C1 segment of cervical spinal cord (tissue), 14 donors: ENCODE measurements around the gene ISL1.
A peak's percentile ranks its signal among the peaks of the same experiment; 100 is the strongest.

Source experiments
- DNase-seq, 14 donors: peaks; one replicate each; lab custom pipeline; 2025; lab: John Stamatoyannopoulos, UW

Gene ISL1

DNA sequence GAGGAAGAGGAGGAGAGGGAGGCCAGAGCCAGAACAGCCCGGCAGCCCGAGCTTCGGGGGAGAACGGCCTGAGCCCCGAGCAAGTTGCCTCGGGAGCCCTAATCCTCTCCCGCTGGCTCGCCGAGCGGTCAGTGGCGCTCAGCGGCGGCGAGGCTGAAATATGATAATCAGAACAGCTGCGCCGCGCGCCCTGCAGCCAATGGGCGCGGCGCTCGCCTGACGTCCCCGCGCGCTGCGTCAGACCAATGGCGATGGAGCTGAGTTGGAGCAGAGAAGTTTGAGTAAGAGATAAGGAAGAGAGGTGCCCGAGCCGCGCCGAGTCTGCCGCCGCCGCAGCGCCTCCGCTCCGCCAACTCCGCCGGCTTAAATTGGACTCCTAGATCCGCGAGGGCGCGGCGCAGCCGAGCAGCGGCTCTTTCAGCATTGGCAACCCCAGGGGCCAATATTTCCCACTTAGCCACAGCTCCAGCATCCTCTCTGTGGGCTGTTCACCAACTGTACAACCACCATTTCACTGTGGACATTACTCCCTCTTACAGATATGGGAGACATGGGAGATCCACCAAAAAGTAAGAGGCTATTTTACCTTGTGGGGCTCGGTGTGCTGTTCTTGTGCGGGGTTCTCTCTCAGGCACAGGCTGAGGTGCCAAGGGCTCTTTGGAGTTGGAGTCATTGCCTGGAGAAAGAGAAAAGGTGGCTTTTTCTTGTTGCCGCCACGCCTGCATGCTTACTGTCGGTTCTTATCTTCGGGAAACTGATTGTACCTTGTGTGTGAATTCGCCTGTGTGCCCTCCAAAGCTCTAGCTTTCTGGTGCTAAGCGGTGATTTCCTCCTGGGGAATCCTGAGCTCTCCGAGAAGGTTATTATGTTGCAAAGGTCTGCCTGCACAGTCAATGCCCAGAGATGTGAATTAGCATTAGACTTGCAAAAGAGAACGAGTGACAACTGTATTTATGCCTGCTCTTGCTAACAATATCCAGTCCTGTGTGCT lies at the start of gene ISL1:
Gene ISL1 (plus strand): TSS at position 318 of the 991 bp plus-strand sequence. CDS start 224 bp downstream, at position 542.
- peak in 5 of 14 donors; percentile 7 to 50 (median 25) for DNase-seq

DNA sequence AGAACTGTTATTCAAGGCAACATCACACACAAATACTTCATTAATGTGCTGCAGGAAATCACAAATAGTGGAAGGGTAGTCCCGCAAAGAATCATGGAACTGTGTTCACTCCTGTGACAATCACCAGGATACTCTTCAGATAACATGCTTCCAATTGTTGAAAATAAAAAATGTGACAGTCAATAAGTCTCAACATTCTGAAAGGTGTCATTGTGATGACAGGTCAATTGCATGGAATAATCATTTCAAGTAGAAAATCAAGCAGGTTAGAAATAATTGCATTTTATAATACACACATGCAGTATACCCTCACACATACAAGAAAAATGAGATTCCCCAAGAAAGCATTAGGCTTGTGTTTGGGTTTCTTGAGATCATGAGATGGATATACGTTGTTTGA lies 46.4 kb upstream of the ISL1 start:
- no peak for DNase-seq

DNA sequence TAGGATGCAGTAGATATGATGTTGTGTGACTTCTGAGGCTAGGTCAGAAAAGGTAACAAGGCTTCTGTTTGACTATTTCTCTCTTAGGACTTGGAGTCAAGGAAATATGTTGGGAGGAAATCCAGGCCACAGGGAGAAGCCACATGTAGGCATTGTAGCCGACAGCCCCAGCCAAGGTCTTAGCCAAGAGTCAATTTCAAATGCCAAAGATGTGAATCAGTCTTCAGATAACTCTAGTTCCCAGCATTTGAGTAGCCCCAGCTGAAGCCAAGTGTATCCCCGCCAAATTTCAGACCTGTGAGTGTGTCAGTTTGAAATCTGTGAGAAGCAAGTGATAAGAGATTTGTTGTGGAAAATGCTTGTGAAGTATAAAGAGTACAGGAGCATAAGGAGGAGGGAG lies 38.1 kb upstream of the ISL1 start:
- no peak for DNase-seq

DNA sequence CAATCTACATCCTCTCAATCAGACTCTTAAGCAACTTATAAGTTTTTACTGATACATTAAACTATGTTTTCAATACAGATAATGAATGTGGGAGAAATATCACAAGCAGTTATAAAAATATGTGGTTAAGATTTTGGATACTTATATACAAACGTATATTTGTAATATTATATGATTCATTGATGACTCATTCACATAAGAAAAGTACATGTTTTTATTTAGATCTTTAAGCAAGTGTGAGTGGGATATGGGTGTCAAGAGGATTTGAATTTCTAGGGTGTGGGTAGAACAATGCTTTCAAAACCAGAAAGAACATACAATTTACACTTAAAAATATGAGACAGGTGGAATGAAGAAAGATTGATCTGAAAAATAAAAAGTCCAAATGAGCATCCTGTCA lies 36.1 kb upstream of the ISL1 start:
- no peak for DNase-seq

DNA sequence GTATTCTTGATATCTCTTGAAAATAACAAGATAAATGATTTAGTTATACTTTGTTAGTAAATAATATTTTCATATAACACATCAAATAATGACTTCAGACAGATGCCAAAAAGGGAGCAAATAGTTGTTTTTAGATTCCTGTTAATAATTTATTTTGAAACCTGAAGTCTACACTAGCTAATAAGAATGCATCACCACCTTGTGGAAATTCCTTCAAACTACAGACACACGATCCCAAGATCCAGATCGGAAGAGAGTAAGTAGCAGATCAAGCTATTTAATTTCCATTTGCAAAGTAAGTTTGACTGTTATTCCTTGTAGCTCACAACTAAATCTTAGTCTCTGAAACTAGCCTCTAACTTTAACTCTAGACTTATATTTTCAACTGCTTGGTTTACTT lies 35.5 kb upstream of the ISL1 start:
- no peak for DNase-seq

DNA sequence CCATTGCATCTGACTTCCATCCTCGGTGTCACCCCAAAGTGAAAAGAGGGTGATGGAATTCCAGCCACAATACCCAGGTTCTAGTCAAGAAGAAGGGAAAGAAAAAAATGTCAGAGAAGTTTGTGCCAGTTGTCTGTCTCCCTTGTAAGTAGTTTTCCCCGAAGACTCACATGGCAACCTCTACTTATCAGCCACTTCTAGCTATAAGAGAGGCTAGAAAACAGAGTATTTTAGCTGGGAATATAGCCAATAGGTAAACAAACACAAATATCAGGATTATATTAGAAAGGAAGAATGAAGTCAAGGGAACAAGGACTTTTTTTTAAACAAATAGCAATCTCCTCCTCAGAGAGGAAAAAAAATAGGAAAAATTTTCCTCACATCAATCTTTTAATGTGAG lies 12.2 kb upstream of the ISL1 start:
- DNase-seq = no peak

DNA sequence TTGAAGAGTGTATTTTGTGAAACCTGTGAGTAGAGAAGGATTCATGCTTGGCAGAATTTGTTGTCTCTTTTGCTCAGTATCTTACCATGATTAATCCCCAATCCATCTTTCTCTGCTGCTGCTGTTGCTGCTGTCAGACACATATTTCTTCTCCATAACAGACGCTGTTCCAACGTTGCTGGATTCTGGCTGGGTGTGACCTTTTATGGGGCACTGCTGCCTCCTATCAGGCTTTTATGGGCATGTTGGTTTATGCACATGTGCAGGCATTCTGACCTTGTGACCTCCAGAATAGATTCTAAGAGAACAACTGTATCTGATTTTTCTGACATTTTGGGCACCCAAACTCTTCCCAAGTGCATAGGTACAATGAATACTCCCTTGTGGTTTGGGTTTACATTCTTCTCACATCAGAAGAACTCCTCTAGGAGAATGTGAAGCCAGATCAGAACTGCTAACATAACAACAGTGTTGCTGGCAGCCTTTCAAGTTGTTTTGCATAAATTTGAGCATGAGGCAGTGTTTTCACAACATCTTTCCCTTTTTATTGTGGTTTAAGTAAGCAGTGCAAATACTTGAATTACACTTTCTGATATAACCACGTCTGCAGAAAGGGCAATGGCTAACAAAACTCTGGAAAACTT lies 9.2 kb upstream of the ISL1 start:
- no peak for DNase-seq

DNA sequence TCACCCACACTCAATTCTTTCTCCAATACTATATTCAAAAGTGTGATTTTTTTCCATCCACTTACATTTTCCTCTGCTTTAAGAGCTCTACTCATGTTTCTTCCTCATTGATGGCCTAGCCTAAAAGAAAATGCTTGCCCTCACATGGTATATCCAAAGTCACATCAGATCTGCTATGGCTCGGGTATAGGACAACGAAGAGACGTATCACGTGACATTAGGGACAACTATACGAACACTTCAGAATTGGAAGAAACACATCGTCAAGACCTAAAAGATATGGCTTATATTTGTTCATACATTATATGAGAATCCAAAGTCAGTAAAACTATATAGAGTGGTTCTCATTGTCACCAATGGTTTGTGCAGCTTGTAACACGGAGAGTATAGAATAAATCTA lies 8.2 kb upstream of the ISL1 start:
- DNase-seq = no peak

DNA sequence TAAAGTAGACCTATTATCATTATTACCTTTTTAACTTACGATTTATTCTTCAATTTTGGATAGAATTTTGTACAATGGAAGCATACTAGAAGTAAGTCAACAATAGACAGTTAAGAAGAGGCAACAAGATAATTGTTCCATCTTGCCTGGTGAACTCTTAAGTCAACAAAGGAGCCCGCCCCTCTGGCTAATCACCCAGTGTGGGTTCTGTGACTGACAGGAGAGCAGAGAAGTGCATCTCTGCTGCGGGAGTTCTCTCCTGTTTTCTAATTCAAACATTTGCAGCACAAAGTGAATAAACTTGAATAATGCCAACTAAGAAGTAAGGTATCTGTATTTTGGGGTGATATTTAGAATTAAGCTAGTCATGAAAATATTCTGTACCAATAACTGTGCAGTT lies 6.7 kb upstream of the ISL1 start:
- DNase-seq = no peak

DNA sequence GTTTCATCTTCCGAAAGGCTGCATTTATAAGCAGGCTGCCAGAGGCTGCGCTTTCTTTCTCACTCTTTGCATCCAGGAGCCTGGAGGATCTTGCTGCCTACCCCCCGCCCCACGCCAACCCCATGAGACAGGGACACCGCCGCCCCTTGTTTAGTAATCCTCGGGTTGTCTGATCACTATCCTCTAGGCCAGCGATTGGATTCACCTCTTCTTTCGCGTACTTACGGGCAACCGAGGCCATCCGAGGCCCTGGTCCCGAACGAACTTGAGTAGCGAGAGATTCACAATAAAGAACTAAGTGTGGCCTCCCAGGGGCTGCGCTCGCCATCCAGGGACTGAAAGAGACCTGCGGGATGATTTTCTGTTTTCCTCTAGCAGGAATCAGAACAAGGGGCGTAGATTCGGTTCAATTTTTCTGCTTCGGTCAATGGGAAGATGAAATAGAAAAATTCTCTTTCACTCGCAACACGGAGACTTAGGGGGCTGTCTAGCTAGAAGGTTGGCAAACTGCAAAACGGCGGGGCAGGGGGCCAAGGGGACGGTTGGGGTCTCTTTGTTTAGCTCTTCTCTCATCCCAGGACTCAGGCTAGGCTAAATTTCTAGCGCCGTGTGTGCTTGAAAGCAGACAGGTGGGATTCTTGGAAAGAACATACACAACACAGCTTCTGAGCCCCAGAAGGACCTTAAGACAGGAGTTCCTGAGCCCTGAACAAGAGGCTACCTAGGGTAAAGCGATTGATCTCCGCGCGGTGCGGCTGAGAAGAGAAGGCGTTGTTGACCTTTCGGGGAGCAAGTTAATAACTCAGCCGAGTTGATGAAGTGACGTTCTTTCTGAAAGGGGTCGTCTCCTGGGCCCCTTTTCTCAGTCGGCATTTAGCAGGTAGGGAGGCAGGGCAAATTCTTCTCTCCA lies 5.8 kb upstream of the ISL1 start:
- DNase-seq = no peak

DNA sequence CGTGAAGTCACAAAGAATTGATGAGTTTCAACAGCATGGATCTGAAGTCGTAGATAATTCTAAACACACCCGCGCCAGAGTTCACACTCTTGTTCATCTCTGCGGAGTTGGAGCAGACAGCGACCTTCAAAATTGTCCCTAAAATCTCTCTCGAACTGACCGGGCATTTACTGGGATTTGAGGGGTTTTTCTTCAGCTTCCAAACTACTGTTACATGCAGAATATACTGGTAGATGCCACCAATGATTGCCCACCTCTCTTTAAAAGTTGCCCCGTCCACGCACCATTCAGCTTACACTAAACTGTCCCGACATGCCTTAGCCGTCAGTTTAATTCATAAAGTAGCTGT lies 5.2 kb upstream of the ISL1 start:
- no peak for DNase-seq

DNA sequence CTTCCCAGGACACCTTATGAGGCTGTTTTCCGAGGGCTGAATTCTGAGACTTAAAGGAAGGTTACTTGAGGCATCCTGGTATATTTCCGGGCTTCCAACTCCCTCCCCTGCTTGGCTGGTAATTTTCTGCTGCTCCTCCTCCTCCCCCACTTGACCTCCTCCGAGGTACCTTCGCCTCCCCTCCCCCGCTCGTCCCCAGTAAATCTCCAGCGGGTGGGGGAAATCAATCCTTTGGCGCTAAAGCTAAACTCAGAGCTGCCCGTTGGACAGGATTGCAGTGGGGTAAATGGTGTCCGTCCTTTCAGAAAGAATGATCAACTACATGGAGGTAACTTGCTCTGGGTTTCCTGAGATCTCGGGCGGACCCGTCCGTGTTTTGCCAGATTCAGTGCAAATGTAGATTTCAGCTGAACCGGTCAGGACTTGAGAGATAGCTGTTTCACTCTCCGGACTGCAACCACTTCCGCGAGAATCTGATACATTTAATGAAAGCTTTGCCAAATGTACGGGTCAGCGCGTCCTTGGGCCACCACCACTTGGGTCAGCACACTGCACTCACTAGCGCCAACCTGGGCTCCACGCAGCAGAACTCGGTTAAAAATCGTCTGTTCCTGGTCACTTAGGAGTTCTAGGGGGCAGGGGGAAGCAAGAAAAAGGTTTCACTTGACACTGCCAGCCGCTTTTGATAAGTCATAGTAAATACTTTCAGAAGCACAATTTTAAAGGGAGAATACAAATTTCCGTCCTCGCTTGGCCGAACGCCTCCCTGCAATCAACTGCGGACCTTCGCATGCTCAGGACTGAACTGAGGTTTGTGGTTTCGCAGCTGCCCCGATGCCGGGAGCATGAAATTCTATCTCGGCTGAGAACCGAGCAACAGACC lies 4.6 kb upstream of the ISL1 start:
- DNase-seq = no peak

DNA sequence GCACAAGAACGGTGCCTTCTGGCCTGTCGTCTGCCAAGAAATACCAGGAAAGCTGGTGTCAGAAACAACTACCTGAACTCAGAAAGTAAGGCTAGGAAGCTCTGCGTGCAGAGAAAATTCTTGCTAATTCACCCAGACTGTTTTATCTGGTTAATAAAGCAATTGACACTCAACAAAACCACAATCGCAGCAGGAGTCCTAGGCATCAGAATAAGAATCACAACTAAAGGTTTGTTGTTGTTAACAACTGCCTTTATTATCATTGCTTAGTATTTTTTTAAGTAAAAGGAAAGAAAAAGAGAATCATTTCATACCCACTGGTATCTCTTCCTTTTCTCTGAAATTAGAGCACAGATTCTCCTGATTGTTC lies 3.9 kb upstream of the ISL1 start:
- DNase-seq = no peak

DNA sequence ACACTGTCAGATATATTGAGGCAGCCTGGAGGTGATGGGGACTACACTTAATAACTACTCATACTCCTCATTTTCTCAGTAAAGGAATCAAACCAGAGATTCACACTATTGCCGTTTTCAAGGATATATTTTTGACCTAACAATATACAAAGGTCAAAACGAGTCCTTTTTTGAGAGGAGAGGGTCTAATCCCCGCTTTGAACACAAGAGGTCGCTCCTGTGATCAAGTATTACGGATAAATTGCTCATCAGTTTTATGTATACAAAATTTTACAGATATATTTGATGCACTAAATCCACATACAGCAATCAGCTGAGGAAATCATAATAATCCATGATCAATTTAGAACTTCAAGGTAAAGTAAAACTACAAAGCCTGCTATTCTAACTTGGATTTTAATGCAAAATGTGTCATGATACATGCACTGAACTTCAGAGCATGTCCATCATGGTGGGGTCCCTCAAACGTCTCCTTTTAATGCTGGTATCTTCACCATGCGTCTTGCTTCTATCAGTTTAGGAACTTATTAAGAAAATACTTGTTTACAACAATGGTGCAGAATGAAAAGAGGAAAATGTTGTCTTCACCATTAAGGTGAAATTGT lies 2.5 kb upstream of the ISL1 start:
- DNase-seq = no peak

DNA sequence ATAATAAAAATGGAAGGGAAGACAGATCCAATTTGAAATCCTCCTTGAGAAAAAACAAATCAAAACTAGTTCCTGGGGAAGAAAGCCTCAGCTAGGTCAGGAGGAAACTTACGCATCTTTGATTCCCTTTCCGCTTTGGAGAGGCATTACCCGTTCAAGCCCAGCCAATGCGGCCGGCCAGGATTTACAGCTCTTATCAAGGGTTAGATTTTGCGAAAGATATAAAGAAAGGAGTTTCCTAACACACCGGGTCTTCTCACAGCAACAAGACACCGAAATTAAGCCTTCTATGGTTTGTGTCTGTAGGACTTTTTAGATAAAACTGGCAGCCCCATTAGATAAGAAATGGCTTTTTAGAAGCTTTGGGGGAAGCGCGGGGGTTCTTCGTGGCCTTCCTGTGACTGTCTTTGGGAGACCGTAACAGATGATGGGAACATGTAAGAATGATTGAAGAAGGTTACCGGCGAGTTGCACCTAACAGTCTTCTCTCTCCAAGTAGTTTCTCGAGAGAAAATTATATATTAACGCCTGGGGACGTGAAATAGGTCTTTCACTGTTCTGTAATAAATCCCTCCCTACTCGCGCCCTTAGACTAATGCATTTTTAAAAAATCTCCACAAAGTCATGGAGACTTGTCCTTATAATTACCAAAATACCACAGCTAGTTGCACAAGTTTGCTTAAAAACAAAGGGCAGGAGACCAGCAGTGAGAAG lies 1.3 kb upstream of the ISL1 start:
- DNase-seq = no peak

DNA sequence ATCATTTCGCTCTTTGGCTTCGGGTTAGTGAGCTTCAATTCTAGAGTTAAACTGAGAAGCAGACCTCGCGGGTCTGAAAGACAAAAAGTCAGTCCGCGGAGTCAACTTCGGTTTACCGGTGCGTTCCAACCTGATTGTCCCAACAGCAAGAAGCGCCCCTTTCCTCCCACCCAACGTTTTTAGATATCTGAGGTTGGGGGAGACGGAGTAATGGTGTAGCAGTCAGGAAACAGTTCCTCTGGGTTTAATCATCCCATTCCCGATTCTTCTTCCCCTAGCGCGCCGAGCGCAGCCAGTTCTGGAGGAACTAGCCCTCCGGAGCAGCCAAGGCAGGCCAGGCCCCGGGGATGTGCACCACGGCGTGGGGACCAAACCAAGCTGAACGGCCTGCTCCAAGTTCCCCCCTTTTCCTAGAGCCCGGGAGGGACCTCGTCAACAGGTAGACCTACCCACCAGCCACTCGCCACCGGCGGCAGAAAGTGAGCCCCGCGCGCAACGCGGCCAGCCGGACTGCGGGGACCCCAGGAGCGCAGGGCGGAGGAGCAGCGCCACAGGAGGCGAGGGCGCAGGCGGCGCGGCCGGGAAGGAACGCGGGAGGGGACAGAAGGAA lies 622 bp upstream of the ISL1 start:
- DNase-seq = no peak

DNA sequence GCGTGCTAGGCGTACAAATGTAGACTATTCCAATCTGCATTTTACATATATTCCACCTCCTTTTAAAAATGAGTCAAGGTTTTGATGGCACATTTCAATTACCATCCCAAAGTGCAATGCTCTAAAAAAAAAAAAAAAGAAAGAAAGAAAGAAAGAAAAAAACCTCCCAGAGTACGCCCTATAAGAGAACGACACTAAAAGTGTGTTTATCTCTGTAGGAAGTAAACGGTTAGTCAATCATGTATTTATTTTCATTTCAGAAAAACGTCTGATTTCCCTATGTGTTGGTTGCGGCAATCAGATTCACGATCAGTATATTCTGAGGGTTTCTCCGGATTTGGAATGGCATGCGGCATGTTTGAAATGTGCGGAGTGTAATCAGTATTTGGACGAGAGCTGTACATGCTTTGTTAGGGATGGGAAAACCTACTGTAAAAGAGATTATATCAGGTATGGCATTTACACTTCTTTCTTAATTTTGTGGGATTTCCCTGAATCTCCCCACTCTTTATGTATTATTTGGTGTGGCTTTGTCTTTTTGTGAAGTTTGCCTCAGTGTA lies 1.1 kb downstream of the ISL1 start:
- no peak for DNase-seq

DNA sequence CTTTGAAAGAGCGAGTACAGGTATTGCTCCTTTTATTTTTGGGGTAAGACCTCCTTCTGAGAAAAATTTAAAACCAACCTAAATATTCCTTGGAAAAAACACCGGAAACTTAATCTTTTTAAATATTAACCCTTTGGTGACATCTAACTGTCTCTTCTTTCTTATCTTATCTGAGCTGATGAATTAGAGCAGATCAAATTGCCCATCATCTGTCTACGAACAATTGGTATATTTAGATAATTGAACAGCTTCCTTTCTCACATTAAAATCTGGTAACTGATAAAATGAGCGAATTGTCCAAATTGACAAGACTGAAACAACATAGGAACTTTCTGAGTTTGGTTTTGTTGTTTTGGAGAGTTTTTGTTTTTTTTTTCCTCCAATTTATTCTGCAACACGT lies 2.0 kb downstream of the ISL1 start:
- no peak for DNase-seq
